ENCODE measurements around the gene FSCN2. TPM values are rescaled to one million over a fixed set of nuclear protein-coding genes. Genes with fewer than 3 reads are reported as not detected.

Gene FSCN2
- total RNA-seq, 2 experiments from 2014 or later = 1.6 to 6.7 TPM

GRCh38 chr17:81569986-81570514, 41.9 kb downstream of the FSCN2 start:
- DNase-seq (ENCODE audit: low spot score) = no peak
- Histone ChIP-seq H3K4me2 (ENCODE audit: low read length) (no peak overlapping the region), H4K20me1 (ENCODE audit: insufficient read depth, low read length) (no peaks in the 10 kb centered on the region), H3K4me3 (ENCODE audit: low read depth, low read length, poor library complexity, severe bottlenecking) (no peak overlapping the region), H3K4me1 (ENCODE audit: insufficient read depth, low read length, poor library complexity, severe bottlenecking) (no peaks in the 10 kb centered on the region), H3K9me3 (ENCODE audit: low read length) (no peaks in the 10 kb centered on the region), H3K36me3 (ENCODE audit: insufficient read depth, low read length) (peaks cover 88% of the 10 kb centered on the region), H3K79me2 (ENCODE audit: insufficient read depth, low read depth, low read length) (no peaks in the 10 kb centered on the region), H3K27ac (ENCODE audit: low read depth, low read length, poor library complexity, severe bottlenecking) (no peak overlapping the region), H3K9me2 (ENCODE audit: insufficient read depth, low read length) (no peaks in the 10 kb centered on the region), H2AFZ (ENCODE audit: low read length) (no peak overlapping the region)
- CTCF ChIA-PET (ENCODE audit: unreplicated experiment) = no interaction called here
- POLR2A ChIA-PET = no interaction called here
- BruUV-seq (replicated peaks) = no TSS peak
- TF ChIP-seq, protein P1, sequence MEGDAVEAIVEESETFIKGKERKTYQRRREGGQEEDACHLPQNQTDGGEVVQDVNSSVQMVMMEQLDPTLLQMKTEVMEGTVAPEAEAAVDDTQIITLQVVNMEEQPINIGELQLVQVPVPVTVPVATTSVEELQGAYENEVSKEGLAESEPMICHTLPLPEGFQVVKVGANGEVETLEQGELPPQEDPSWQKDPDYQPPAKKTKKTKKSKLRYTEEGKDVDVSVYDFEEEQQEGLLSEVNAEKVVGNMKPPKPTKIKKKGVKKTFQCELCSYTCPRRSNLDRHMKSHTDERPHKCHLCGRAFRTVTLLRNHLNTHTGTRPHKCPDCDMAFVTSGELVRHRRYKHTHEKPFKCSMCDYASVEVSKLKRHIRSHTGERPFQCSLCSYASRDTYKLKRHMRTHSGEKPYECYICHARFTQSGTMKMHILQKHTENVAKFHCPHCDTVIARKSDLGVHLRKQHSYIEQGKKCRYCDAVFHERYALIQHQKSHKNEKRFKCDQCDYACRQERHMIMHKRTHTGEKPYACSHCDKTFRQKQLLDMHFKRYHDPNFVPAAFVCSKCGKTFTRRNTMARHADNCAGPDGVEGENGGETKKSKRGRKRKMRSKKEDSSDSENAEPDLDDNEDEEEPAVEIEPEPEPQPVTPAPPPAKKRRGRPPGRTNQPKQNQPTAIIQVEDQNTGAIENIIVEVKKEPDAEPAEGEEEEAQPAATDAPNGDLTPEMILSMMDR (conservative IDR thresholded peaks at IDR 0.05; ENCODE audit: low read length) = no peak
- TF ChIP-seq EZH2phosphoT487 (IDR thresholded peaks at IDR 0.05; ENCODE audit: borderline replicate concordance, low read depth, low read length) = no peak
- intact Hi-C loops (cut with micrococcal nuclease; ENCODE audit: unreplicated experiment) = no loop called here

GRCh38 chr17:81570964-81571363, 42.8 kb downstream of the FSCN2 start:
- Histone ChIP-seq H3K9me2 (ENCODE audit: insufficient read depth, low read length) (no peaks in the 10 kb centered on the region), H3K4me3 (ENCODE audit: low read depth, low read length, poor library complexity, severe bottlenecking) (no peak overlapping the region), H3K79me2 (ENCODE audit: insufficient read depth, low read depth, low read length) (no peaks in the 10 kb centered on the region), H3K27ac (ENCODE audit: low read depth, low read length, poor library complexity, severe bottlenecking) (no peak overlapping the region), H3K9me3 (ENCODE audit: low read length) (no peaks in the 10 kb centered on the region), H3K36me3 (ENCODE audit: insufficient read depth, low read length) (peaks cover 85% of the 10 kb centered on the region), H3K4me2 (ENCODE audit: low read length) (no peak overlapping the region), H3K4me1 (ENCODE audit: insufficient read depth, low read length, poor library complexity, severe bottlenecking) (no peaks in the 10 kb centered on the region), H4K20me1 (ENCODE audit: insufficient read depth, low read length) (no peaks in the 10 kb centered on the region), H2AFZ (ENCODE audit: low read length) (no peak overlapping the region)
- intact Hi-C loops (cut with micrococcal nuclease; ENCODE audit: unreplicated experiment) = no loop called here
- ChIA-PET POLR2A (interaction anchor here (0.5 kb wide), 1 partner anchor 34 kb away, joined by 4 read pairs; no protein-coding TSS in a partner anchor), CTCF (ENCODE audit: unreplicated experiment) (no interaction called here)
- TF ChIP-seq, protein P1 (conservative IDR thresholded peaks at IDR 0.05; ENCODE audit: low read length) = no peak
- no peak for TF ChIP-seq EZH2phosphoT487 (IDR thresholded peaks at IDR 0.05; ENCODE audit: borderline replicate concordance, low read depth, low read length)
- no peak for DNase-seq (ENCODE audit: low spot score)
- no TSS peak for BruUV-seq (replicated peaks)

DNA sequence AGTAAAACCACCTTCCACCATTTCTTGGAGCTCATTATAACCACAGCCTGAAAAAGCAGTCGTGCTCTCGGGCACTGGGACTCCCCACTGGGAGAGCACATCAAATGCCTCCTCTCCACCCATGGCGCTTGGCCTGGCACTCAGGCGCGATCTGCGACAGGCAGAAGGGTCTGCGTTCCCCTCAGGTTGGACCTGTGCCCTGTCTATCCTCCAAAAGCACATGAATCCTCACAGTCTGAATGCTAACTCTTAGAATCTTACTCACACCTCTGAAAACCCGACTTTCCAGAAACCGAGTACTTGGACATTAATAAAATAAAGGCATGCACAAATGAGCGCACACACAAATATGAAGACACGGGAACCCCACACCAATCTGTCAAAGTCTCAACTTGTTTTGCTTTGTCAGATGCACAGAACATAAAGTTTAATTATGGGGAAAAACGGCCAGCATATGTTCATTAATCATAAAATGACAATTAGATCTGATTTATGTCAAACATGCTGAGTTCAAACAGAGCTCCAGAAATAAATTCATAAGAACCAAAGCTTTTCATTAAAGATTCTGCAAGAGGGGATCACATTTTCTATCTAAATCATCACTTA, 44.5 kb downstream of the FSCN2 start:
- no peak overlapping the region for H2AFZ ChIP-seq (ENCODE audit: low read length)
- no peaks in the 10 kb centered on the region for H3K4me1 ChIP-seq (ENCODE audit: insufficient read depth, low read length, poor library complexity, severe bottlenecking)
- no peak for DNase-seq (ENCODE audit: low spot score)
- no peak overlapping the region for H3K27ac ChIP-seq (ENCODE audit: low read depth, low read length, poor library complexity, severe bottlenecking)
- intact Hi-C loops (cut with micrococcal nuclease; ENCODE audit: unreplicated experiment) = no loop called here
- H3K79me2 ChIP-seq (ENCODE audit: insufficient read depth, low read depth, low read length) = no peaks in the 10 kb centered on the region
- no peak for TF ChIP-seq EZH2phosphoT487 (IDR thresholded peaks at IDR 0.05; ENCODE audit: borderline replicate concordance, low read depth, low read length)
- TF ChIP-seq, protein P1 (conservative IDR thresholded peaks at IDR 0.05; ENCODE audit: low read length) = no peak
- no peak overlapping the region for H3K4me3 ChIP-seq (ENCODE audit: low read depth, low read length, poor library complexity, severe bottlenecking)
- H3K9me2 ChIP-seq (ENCODE audit: insufficient read depth, low read length) = no peaks in the 10 kb centered on the region
- no peaks in the 10 kb centered on the region for H4K20me1 ChIP-seq (ENCODE audit: insufficient read depth, low read length)
- peaks cover 77% of the 10 kb centered on the region for H3K36me3 ChIP-seq (ENCODE audit: insufficient read depth, low read length)
- POLR2A ChIA-PET = interaction anchor here (0.9 kb wide), 1 partner anchor 12 kb away, joined by 3 read pairs; no protein-coding TSS in a partner anchor
- no peak overlapping the region for H3K4me2 ChIP-seq (ENCODE audit: low read length)
- CTCF ChIA-PET (ENCODE audit: unreplicated experiment) = interaction anchor here (0.6 kb wide), 1 partner anchor 16 kb away, joined by 3 read pairs; no protein-coding TSS in a partner anchor
- no TSS peak for BruUV-seq (replicated peaks)
- H3K9me3 ChIP-seq (ENCODE audit: low read length) = no peaks in the 10 kb centered on the region

Measured in OCI-LY7 (cell line).